ES-I3 (cell line): ENCODE results near the gene DNAI4.
"Not testable (repeated sequence)": the region's sequence is repeated elsewhere in the genome, so short reads cannot be mapped to it uniquely, and the experiment has no call there.

Experiments used
- H3K36me3 ChIP-seq: 2 replicates; pipeline ENCODE4 v1.6.1; 2013; ENCODE audit warnings: mild to moderate bottlenecking, low read length, control low read depth, moderate library complexity; ENCODE audit not compliant: insufficient read depth
- H3K4me1 ChIP-seq: 2 replicates; pipeline ENCODE4 v1.6.1; 2013; ENCODE audit warnings: mild to moderate bottlenecking, control low read depth, low read length; ENCODE audit not compliant: insufficient read depth
- H3K9ac ChIP-seq: 2 replicates; pipeline ENCODE4 v1.6.1; 2013; ENCODE audit warnings: low read depth, mild to moderate bottlenecking, low read length, moderate library complexity
- H3K9me3 ChIP-seq: 2 replicates; pipeline ENCODE4 v1.6.1; 2013; ENCODE audit warnings: mild to moderate bottlenecking, low read length, moderate library complexity; ENCODE audit not compliant: control insufficient read depth, insufficient read depth

DNAI4 gene

GRCh38 chr1:66924756-66925557 lies at the start of gene DNAI4, which contains the start of gene MIER1:
Gene DNAI4 (minus strand): TSS chr1:66924856. CDS start chr1:66924831, 25 bp downstream.
Gene MIER1 (plus strand): TSS chr1:66924990. CDS start chr1:66925029, 39 bp downstream.
- H3K4me1 ChIP-seq, result peaks cover 7% of the 10 kb centered on the region; the same call in 1 of the 2 replicates
- H3K36me3 ChIP-seq, result no peaks in the 10 kb centered on the region
- H3K9me3 ChIP-seq, result no peaks in the 10 kb centered on the region
- H3K9ac ChIP-seq, result peak within 1 kb of the TSS; percentile 76

GRCh38 chr1:66968574-66968973 lies 43.9 kb upstream of the DNAI4 start:
- H3K9ac ChIP-seq, result no peak overlapping the region
- H3K4me1 ChIP-seq, result no peaks in the 10 kb centered on the region
- H3K36me3 ChIP-seq, result peaks cover 8% of the 10 kb centered on the region; the same call in 1 of the 2 replicates
- H3K9me3 ChIP-seq, result no peaks in the 10 kb centered on the region

DNA sequence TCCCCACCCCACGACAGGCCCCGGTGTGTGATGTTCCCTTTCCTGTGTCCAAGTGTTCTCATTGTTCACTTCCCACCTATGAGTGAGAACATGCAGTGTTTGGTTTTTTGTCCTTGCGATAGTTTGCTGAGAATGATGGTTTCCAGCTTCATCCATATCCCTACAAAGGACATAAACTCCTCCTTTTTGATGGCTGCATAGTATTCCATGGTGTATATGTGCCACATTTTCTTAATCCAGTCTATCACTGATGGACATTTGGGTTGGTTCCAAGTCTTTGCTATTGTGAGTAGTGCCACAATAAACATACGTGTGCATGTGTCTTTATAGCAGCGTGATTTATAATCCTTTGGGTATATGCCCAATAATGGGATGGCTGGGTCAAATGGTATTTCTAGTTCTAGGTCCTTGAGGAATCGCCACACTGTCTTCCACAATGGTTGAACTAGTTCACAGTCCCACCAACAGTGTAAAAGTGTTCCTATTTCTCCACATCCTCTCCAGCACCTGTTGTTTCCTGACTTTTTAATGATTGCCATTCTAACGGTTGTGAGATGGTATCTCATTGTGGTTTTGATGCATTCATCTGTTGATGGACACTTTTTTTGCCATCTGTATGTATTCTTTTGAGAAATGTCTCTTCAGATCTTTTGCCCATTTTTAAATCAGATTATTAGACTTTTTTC lies 41.7 kb upstream of the DNAI4 start:
- H3K9me3 ChIP-seq, H3K4me1 ChIP-seq, H3K9ac ChIP-seq, H3K36me3 ChIP-seq: not testable (repeated sequence)

GRCh38 chr1:66957938-66958337 lies 33.3 kb upstream of the DNAI4 start:
- H3K4me1 ChIP-seq, result peaks cover 7% of the 10 kb centered on the region; the same call in 1 of the 2 replicates
- H3K36me3 ChIP-seq, result no peaks in the 10 kb centered on the region
- no peaks in the 10 kb centered on the region for H3K9me3 ChIP-seq
- no peak overlapping the region for H3K9ac ChIP-seq

- Histone ChIP-seq H3K9me3 (no peaks in the 10 kb centered on the region), H3K36me3 (no peaks in the 10 kb centered on the region; the same call in 1 of the 2 replicates), H3K9ac (no peak overlapping the region), H3K4me1 (no peaks in the 10 kb centered on the region)
These were observed 29.6 kb upstream of the DNAI4 start for GRCh38 chr1:66954208-66954607.

DNA sequence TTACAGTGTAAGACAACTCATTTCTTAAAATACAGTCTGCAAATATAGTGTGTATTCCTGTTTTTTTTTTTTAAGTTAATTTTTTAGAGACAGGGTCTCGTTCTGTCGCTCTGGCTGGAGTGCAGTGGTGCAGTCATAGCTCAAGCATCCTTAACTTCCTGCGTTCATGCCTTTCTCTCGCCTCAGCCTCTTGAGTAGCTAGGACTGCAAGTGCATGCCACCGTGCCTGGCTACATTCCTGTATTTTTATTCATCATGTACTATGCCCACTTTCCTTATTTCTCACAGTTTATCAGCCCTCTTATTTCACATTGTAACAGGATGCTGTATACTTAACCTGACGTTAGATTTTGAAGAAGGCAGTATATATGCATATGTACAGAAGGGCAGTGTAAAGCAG lies 26.9 kb upstream of the DNAI4 start:
- H3K4me1 ChIP-seq, result no peaks in the 10 kb centered on the region
- H3K9ac ChIP-seq, result no peak overlapping the region
- no peaks in the 10 kb centered on the region for H3K9me3 ChIP-seq
- peaks cover 4% of the 10 kb centered on the region for H3K36me3 ChIP-seq

DNA sequence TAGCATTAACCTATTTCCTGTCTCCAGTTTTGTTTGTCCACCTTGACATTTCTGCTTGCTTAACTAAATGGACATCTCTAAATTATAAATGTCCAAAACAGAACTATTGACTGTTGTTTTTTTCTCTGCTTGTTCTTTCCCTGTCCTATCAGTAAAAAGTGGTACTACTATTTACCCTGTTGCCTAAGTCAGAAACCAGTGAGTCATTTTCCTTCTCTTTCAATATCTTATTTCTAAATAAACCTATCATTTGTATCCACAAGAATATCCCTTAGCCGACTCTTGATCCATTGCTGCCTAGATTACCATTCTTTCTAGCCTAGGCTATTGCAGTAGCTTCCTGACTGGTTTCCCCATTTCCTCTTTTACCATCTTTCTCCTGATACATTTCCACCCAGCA lies 22.6 kb upstream of the DNAI4 start:
- no peak overlapping the region for H3K9ac ChIP-seq
- H3K4me1 ChIP-seq, result no peaks in the 10 kb centered on the region
- H3K9me3 ChIP-seq, result no peaks in the 10 kb centered on the region
- peaks cover 4% of the 10 kb centered on the region for H3K36me3 ChIP-seq

GRCh38 chr1:66945316-66945715 lies 20.7 kb upstream of the DNAI4 start:
- Histone ChIP-seq H3K4me1 (0 out of 2 replicates have a peak, but pooled peaks cover 4% of the 10 kb centered on the region), H3K9me3 (no peaks in the 10 kb centered on the region), H3K9ac (no peak overlapping the region), H3K36me3 (peaks cover 4% of the 10 kb centered on the region)

DNA sequence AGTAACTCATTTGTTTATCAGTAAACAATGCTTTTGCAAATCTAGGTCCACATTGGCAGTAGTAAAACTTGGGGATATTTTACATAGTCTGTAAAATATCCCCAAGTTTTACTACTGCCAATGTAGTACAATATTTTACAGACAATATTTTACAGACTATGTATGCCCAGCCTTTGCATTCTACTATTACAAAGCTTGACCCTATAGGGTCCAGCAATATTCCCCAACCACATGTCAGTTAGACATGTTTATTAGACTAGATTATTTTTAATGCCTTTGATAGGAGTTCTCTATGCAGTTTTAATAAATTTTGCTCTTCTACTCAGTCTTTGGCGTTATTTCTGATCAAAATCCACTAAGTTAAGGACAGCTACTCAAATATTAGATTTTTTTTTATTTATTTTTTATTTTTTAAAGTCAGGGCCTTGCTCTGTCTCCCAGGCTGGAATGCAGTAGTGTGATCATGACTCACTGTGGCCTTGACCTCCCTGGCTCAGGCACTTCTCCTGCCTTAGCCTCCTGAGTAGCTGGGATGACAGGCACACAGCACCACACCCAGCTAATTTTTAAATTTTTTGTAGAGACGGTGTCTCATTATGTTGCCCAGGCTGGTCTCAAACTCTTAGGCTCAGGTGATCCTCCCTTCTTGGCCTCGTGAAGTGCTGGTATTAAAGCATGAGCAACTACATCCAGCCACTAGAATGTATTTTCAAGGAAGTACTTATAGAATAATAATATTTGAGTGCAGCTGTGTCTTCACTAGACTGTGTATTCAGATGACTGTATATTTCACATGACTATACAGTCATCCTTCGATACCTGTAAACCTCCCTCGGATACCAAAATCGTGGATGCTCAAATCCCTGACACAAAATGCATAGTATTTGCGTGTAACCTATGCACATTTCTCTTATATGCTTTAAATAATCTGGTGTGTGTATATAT lies 19.9 kb upstream of the DNAI4 start:
- Histone ChIP-seq H3K9me3 (no peaks in the 10 kb centered on the region), H3K9ac (no peak overlapping the region), H3K36me3 (peaks cover 4% of the 10 kb centered on the region), H3K4me1 (0 out of 2 replicates have a peak, but pooled peaks cover 4% of the 10 kb centered on the region)

DNA sequence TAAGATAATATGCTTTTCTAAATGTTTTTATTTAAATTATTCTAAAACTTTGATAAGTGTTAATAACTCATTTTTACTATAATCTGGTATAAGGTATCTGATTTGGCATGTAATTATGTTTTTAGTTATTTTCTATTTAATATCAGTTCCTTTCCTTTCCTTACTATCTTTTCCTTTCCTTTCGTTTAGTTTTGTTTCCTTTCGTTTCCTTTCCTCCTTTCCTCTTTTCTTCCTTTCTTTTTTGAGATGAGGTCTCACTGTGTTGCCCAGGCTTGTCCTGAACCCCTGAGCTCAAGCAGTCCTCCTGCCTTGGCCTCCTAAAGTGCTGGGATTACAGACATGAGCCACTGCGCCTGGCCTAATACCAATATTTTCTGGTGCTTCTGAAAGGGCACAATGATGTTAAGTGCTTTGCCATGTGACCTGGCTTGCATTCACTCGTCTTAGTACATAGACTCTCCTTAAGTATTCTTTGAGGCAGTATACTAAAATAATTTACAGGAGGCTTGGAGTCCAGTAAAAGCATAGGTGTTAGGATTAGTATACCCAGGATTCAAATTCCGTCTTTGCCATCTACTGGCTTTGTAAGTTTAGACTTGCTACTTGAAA lies 18.8 kb upstream of the DNAI4 start:
- H3K9me3 ChIP-seq, result no peaks in the 10 kb centered on the region
- peaks cover 2% of the 10 kb centered on the region for H3K36me3 ChIP-seq
- H3K4me1 ChIP-seq, result 0 out of 2 replicates have a peak, but pooled peaks cover 4% of the 10 kb centered on the region
- H3K9ac ChIP-seq, result no peak overlapping the region

DNA sequence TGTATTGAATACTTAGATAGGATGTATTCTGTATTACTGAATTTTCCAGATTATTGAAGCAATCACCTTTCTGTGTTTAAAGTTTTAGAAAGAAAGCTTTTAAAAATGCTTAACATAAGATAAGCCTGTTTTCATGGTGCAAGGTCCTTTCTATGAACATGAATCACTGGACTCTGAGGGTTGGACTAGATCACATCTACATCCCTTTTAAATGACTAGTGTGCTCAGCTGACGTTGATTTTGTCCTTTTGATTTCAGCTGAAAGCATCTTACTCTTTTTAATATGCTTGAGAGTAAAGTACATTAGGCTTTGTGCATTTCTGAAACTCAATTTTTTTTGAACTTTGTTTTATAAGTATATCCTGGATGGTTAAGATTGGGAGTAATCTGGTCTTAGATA lies 16.3 kb upstream of the DNAI4 start:
- Histone ChIP-seq H3K9me3 (no peaks in the 10 kb centered on the region), H3K9ac (no peak overlapping the region), H3K36me3 (no peaks in the 10 kb centered on the region; the same call in 1 of the 2 replicates), H3K4me1 (0 out of 2 replicates have a peak, but pooled peaks cover 4% of the 10 kb centered on the region)

DNA sequence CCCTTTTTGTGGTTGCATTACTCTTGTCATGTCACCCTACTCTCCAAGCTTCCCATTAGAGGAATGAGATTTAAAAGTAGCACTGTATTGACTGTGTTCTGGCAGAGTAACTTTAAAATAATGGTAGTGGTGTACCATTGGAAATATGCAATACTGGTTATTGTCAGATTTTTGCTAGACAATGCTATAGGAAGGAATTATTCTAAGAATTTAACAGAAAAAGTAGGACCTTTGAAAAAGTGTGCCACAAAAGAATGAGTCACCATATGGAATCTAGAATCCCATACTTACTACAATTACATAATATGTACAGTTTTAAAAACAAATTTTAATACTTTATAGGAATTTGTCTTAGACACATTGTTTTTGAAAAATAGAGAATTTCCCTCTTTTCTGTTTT lies 14.0 kb upstream of the DNAI4 start:
- H3K9ac ChIP-seq, result no peak overlapping the region
- H3K9me3 ChIP-seq, result no peaks in the 10 kb centered on the region
- H3K4me1 ChIP-seq, result 0 out of 2 replicates have a peak, but pooled peaks cover 8% of the 10 kb centered on the region
- no peaks in the 10 kb centered on the region for H3K36me3 ChIP-seq

DNA sequence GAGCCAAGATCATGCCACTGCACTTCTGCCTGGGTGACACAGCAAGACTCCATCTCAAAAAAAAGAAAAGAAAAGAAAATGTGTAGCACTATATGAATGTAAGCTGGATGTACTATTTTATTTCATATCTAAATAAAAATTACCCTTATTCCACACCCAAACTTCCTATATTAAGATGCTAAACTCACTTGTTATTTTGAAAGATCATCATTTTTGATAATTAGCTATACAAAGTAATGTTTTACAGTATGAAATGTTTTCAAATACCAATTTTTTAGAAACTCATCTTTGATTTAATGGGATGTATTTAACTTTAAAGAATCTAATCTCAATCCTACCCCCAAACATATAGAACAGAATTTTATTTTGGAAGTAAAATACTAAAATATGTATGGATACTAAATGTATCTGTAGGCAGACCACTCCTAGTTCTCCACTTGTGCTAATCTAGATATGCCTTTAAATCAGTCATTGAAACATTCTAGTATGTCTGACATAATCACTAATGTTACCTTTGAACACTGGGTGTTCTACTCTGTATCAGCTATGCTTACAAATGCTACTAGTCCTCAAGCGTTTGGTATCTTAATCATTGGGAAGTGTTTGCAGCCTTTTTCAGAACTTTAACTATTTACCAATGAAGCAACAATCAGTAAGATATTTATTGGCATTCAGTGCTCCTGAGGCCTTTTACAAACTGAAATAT lies 13.0 kb upstream of the DNAI4 start:
- Histone ChIP-seq H3K36me3 (no peaks in the 10 kb centered on the region), H3K9ac (no peak overlapping the region), H3K9me3 (no peaks in the 10 kb centered on the region), H3K4me1 (0 out of 2 replicates have a peak, but pooled peaks cover 8% of the 10 kb centered on the region)
